IPS DF 4.7 (cell line): Measurements from ENCODE around the gene CHRNB1.

Experiments used
- DNase-seq: peaks from one replicate; pipeline ENCODE4 v3.0.0-alpha.2; 2013; ENCODE audit warnings: low spot score; ENCODE audit errors: extremely low read depth

CHRNB1 gene

GRCh38 chr17:7444682-7445618 lies at the start of gene CHRNB1:
TSS of gene CHRNB1 (plus strand) at chr17:7445061. CDS start at chr17:7445128, 67 bp downstream.
- no peak for DNase-seq

DNA sequence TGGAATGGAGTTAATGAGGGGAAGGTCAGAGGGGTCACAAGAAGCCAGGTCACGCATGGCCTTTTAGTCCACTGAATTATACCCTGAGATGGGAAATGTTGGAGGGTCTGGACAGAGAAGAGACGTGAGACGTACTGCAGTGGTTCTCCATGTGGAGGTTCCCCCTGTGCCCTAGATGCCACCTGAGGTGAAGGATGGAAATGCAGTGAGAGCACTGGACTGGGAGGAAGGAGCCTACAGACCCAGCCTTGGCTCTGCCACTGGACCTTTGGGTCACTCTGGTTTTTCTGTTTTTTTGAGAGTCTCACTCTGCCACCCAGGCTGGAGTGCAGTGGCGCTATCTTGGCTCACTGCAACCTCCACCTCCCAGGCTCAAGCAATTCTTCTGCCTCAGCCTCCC lies 48.7 kb upstream of the CHRNB1 start:
- no peak for DNase-seq

DNA sequence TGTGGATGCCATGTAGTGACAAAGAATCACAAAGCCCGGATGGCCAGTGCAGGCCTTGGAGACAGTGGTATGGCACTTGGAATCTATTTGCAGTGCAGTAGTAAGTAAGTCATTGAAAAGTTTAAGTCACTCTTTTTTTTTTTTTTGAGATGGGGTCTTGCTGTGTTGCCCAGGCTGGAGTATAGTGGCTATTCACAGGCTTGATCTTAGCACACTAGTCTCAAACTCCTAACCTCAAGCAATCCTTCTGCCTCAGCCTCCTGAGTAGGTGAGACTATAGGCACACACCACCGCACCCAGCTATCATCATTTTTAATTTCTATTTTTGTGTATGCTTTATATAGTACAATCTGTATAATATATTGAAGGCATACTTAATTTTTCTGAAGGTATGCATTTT lies 46.2 kb upstream of the CHRNB1 start:
- no peak for DNase-seq

DNA sequence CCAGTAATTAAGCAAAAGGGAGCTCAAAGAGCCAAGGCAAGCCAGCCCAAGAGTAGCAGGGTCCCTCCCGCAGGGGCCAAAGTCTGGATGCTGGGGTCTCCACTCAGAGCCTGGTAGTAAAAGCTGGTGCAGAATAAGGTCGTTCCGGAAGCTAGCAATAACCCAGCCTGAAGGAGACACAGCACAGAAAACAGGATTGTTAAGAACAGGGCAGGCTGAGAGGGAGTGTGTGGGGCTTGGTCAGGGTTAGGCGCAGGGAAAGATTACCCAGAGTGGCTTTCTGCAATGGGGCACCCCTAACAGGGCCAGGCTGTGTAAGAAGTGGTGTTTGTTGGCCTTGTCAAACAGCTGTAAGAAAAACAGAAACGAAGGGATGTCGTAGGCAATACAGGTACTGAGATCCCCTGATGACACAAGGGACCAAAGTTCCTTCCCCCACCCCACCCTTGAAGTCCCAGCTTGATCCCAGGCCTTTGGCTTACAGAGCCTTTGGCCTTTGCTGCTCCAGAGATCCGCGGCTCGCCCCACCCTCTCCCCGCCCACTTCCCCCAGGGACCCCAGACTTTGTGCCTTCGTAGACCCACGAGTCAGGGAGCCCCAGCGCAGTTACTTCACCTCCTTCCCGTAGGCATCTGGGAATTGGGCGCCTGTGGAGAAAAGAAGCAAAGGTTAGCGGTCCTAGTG lies 41.7 kb upstream of the CHRNB1 start:
- no peak for DNase-seq

- no peak for DNase-seq
Observed at GRCh38 chr17:7403727-7403976, 41.2 kb upstream of the CHRNB1 start.

GRCh38 chr17:7403977-7404736 lies 40.7 kb upstream of the CHRNB1 start, which contains the start of gene TMEM256:
TSS of gene TMEM256 (minus strand) at chr17:7404097. CDS start at chr17:7404084, 13 bp downstream.
- DNase-seq = peak; percentile 97

DNA sequence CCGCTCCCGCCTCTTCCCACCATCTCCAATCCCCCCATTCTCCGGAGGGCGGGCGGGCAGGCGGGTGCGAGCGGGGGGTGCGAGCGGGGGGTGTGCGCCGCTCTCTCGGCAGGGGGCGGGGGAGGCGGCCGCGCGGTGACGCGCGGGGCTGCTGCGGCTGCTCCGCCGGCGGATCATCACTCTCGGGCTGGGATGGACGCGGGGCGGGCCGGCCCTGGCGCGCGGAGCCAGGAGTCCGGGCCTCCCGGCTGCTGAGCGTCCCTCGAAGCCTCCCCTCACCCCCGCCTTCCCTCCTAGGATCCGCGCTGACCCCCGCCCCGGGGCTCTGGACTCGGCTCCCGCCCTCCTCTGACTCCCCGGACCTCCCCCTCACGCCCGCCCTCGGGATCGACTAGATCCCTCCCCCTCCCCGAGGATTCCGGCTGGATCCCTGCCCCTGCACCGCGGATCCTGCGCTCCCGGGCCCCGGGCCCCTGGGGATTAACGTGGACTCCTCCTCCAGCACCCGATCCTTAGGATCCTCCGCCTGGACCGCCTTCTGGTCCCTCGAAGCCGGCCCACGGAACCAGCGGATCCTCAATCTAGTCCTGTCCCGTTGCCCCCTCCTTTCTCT lies 40.0 kb upstream of the CHRNB1 start:
- DNase-seq = no peak

- DNase-seq = no peak
Observed at GRCh38 chr17:7405350-7406234, 39.3 kb upstream of the CHRNB1 start.

GRCh38 chr17:7406235-7406825 lies 38.5 kb upstream of the CHRNB1 start:
- no peak for DNase-seq

- no peak for DNase-seq
Observed at GRCh38 chr17:7407082-7407481, 37.8 kb upstream of the CHRNB1 start.

- DNase-seq = no peak
Observed at GRCh38 chr17:7407485-7408251, 37.2 kb upstream of the CHRNB1 start, which contains the start of gene NLGN2. TSS of gene NLGN2 (plus strand) at chr17:7407845. CDS start at chr17:7408256, 411 bp downstream.

DNA sequence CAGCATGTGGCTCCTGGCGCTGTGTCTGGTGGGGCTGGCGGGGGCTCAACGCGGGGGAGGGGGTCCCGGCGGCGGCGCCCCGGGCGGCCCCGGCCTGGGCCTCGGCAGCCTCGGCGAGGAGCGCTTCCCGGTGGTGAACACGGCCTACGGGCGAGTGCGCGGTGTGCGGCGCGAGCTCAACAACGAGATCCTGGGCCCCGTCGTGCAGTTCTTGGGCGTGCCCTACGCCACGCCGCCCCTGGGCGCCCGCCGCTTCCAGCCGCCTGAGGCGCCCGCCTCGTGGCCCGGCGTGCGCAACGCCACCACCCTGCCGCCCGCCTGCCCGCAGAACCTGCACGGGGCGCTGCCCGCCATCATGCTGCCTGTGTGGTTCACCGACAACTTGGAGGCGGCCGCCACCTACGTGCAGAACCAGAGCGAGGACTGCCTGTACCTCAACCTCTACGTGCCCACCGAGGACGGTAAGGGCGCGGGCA lies 36.6 kb upstream of the CHRNB1 start:
- DNase-seq = no peak

DNA sequence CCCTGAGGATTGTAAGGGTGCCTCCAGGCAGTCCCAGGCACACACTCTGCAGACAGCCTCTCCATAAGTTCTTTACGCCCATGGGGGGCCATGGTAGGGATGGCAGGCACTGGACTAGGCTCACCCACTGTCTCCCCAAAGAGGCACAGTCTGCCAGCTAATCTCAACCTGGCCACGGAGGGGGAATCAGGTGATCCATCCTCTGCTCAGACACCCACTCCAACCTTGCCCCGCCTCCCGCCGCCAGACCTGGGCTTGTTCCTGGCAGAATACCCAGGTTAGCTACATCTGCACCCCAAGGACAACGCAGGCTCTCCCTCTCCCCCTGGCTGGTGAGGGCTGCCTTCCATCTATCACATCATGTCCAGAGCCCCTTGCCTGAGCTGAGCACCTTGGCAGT lies 36.0 kb upstream of the CHRNB1 start:
- no peak for DNase-seq

DNA sequence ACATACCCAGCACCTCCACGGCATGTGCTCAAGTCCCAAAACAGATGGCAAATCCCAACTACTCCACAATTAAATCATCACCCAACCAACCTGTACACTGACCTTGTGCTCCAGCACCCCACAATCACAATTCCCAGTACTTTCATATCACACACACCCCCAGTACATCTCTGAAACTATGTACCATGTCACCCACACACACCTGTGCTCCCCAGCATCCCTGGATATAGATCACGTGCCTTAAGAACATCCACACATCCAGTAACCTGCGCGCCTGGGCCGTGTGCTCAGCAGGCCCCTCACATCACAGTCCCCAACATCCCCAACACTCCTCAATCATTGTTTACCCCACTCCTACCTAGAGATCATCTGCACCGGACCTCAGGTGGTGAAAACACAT lies 35.1 kb upstream of the CHRNB1 start:
- DNase-seq = no peak

- no peak for DNase-seq
Observed at GRCh38 chr17:7410634-7411426, 34.0 kb upstream of the CHRNB1 start.

DNA sequence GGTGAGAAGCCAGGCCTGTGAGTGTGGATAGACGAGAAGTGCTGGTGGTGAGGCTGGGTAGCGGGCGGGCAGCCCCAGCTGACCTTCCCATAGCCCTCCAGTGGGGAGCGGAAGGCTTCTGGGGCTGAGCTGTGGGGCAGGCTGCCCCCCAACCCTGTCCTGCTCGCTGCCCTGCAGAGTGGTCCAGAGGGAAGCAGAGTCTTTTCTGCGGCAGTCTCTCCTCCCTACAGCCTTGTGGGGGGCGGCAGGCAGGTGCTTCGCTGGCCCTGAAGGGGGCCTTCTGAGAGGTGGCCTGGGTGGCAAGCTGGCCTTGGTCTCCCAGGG lies 33.5 kb upstream of the CHRNB1 start:
- no peak for DNase-seq

DNA sequence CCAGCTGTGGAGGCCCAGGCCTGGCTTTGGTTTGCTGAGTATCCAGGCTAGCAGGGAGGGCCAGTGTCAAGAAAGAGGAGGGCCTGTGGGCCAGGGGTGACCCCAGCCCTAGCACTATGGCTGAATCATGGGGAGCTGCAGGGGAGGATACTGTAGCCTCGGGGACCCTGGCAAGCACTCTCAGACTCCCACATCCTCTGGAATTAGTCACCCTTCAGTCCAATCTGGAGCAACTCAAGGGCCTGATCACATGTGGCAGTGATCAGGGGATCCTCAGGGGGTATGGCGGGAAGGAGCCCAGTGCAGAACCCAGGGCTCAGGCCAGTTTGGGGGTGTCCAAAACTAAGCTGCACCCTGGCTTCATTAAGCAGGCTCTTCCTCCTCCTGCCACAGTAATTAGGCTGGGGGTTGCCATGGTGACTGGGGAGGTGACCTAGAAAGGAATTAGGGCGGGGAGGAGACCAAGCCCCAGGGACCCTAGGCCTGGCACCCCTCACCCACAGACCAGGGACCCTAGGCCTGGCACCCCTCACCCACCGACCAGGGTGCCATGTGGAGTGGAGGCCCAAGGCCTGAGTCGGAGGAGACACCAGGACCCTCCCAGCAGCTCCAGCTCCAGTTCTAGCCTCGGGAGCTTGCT lies 31.4 kb upstream of the CHRNB1 start:
- no peak for DNase-seq

- no peak for DNase-seq
Observed at GRCh38 chr17:7414837-7415236, 30.0 kb upstream of the CHRNB1 start.
